Bronchial epithelial cell (primary cell): ENCODE measurements around the gene RFX4. TPM values are rescaled to one million over a fixed set of nuclear protein-coding genes. Genes with fewer than 3 reads are reported as not detected.
A peak's percentile ranks its signal among the peaks of the same experiment; 100 is the strongest.

Experiments
- DNase-seq: peaks from one replicate; pipeline ENCODE4 v3.0.0-alpha.2; 2010; ENCODE audit warnings: low read depth
- FAIRE-seq: peaks from 2 replicates; lab custom pipeline; 2011; peaks lifted over from hg19 to GRCh38; lab: Jason Lieb, UNC
- H3K27me3 ChIP-seq: 2 replicates; pipeline ENCODE4 v1.5.1; 2011; ENCODE audit warnings: low read length; ENCODE audit not compliant: control insufficient read depth, insufficient read depth
- H3K36me3 ChIP-seq: 2 replicates; pipeline ENCODE4 v1.5.1; 2011; ENCODE audit warnings: low read length; ENCODE audit not compliant: control insufficient read depth, insufficient read depth
- H3K4me3 ChIP-seq: 2 replicates; pipeline ENCODE4 v1.5.1; 2011; ENCODE audit warnings: mild to moderate bottlenecking, low read depth, low read length, control low read depth
- total RNA-seq: library from RNA; depleted of rRNA; stranded (reverse); fragments of >200 nt; gene quantifications from 2 replicates; pipeline ENCODE4 v1.2.1, GENCODE V29; 2014
- TF ChIP-seq, protein P1 (sequence below): IDR thresholded peaks from 2 replicates; pipeline ENCODE4 v1.5.1; 2011; ENCODE audit warnings: mild to moderate bottlenecking, moderate library complexity, low read length, control low read depth, inconsistent platforms; ENCODE audit not compliant: insufficient read depth, severe bottlenecking

The RFX4 gene
- total RNA-seq, 1 donor from 2014 or later, result not detected

DNA sequence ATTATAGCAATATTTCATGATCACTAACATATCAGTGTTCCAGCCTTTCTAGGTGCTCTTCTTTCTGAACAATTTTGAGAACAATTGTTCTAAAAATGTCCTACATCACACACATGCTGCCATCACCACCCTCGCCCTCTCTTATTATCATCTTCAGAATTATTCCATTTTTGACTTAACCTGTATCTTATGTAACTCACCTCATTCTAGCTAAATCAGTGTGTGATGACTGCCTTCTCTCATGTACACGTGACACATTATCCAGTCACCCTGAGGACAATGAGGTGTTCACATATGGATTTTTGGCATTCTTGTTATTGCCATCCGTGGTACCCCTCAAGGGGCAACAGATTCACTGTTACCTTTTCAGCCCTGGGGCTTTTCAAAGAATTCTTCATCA is 87.3 kb downstream of the RFX4 start:
- FAIRE-seq (no peak), DNase-seq (no peak)
- Histone ChIP-seq H3K27me3 (peaks cover 8% of the 10 kb centered on the region), H3K36me3 (no peaks in the 10 kb centered on the region), H3K4me3 (no peak overlapping the region)
- TF ChIP-seq, protein P1, sequence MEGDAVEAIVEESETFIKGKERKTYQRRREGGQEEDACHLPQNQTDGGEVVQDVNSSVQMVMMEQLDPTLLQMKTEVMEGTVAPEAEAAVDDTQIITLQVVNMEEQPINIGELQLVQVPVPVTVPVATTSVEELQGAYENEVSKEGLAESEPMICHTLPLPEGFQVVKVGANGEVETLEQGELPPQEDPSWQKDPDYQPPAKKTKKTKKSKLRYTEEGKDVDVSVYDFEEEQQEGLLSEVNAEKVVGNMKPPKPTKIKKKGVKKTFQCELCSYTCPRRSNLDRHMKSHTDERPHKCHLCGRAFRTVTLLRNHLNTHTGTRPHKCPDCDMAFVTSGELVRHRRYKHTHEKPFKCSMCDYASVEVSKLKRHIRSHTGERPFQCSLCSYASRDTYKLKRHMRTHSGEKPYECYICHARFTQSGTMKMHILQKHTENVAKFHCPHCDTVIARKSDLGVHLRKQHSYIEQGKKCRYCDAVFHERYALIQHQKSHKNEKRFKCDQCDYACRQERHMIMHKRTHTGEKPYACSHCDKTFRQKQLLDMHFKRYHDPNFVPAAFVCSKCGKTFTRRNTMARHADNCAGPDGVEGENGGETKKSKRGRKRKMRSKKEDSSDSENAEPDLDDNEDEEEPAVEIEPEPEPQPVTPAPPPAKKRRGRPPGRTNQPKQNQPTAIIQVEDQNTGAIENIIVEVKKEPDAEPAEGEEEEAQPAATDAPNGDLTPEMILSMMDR, result no peak

GRCh38 chr12:106671840-106672239 is 89.0 kb downstream of the RFX4 start:
- FAIRE-seq (no peak), DNase-seq (no peak)
- no peaks in the 10 kb centered on the region for H3K36me3 ChIP-seq
- no peak overlapping the region for H3K4me3 ChIP-seq
- H3K27me3 ChIP-seq, result peaks cover 8% of the 10 kb centered on the region
- TF ChIP-seq, protein P1, result no peak

- TF ChIP-seq, protein P1, result no peak
- no peaks in the 10 kb centered on the region for H3K36me3 ChIP-seq
- FAIRE-seq (no peak), DNase-seq (no peak)
- peaks cover 8% of the 10 kb centered on the region for H3K27me3 ChIP-seq
- no peak overlapping the region for H3K4me3 ChIP-seq
Observed at GRCh38 chr12:106672314-106673025, 89.7 kb downstream of the RFX4 start.

- no peak overlapping the region for H3K4me3 ChIP-seq
- TF ChIP-seq, protein P1, result no peak
- no peak for DNase-seq
- no peaks in the 10 kb centered on the region for H3K36me3 ChIP-seq
- no peak for FAIRE-seq
- peaks cover 8% of the 10 kb centered on the region for H3K27me3 ChIP-seq
Observed at GRCh38 chr12:106673141-106673540, 90.3 kb downstream of the RFX4 start.

DNA sequence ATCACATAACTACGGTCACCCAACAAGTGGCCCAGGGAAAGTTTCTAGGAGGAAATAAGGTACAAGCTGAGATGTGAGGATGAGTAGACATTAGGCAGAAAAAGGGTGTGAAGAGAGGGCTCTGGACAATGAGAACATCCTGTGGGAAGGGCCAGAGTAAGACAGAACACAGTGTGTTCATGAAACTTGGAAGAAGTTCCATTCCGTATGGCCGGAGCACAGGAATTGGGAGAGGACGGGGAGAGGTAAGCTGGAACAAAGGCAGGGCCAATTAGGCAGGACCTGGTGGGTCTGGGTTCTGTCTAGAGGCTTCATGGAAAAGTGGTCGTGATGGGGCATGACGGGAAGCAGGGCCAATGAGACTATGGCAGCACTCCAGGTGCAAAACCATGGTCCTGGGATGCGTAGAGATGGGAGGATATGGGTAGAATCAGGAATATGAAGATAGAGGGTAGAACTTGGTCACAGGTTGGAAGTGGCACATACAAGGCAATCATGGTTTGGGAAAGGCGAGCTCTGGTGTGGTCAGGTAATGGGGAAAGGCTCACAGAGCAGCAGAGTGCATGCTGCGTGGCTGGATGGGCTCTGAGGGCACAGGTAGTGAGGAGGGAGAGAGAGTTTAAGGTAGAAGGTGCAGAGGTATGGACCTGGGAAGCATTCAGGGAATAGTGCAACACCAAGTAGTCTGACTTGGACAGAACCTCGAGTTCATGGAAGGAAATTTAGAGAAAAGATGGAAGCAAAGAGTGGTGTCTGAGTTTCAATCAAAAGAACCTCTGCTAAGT is 93.0 kb downstream of the RFX4 start:
- FAIRE-seq, result peak; percentile 36
- H3K4me3 ChIP-seq, result no peak overlapping the region
- no peak for DNase-seq
- no peaks in the 10 kb centered on the region for H3K36me3 ChIP-seq
- TF ChIP-seq, protein P1, result no peak
- peaks cover 6% of the 10 kb centered on the region for H3K27me3 ChIP-seq
